Mammary epithelial cell (primary cell): ENCODE results near the gene FLAD1.

Source experiments
- CTCF ChIP-seq, 2 donors: IDR thresholded peaks in 1 of 2; conservative IDR thresholded peaks in 1 of 2; 2 replicates each; pipeline ENCODE4 v1.5.1; 2011 to 2012; ENCODE audit warnings: inconsistent platforms in 2 of 2, low read length in 2 of 2, mild to moderate bottlenecking in 2 of 2, control low read depth in 1 of 2, low read depth in 1 of 2; ENCODE audit not compliant: insufficient read depth in 1 of 2; ENCODE audit errors: extremely low read depth in 1 of 2
- EZH2 ChIP-seq: IDR thresholded peaks from 2 replicates; pipeline ENCODE4 v1.6.1; 2012; ENCODE audit warnings: low read length, inconsistent platforms, borderline replicate concordance

DNA sequence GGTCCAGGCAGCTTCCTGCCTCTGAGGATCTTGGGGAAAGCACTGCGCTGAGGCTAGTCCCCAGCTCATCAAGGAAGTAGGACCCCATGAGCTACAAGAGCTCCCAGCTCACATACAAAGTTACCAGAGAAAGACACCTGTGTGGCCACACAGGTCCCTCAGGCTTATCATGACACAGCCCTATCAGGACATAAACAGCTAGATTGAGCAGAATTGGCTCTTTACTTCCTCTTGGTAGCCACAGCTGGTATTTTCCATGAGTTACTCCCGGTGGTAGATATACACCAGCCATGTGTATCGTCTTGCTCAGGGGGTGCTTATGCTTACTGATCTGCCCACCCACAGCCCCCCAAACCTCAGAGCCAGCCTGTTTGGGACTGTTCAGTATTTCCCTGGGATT, 11.4 kb downstream of the FLAD1 start:
- TF ChIP-seq CTCF (conservative IDR thresholded peaks at IDR 0.05 in 1 of 2, IDR thresholded peaks at IDR 0.05 in 1 of 2; ENCODE audit: extremely low read depth in 1 of 2, insufficient read depth in 1 of 2, low read depth in 1 of 2, low read length in 2 of 2): no peak
- no peak for TF ChIP-seq EZH2
